CD4-positive, alpha-beta T cell treated with Interleukin-6 at 100 ng/mL for 8 hours (primary cell): ENCODE data around the gene PLEKHG4B.

Source experiments
- DNase-seq: peaks from one replicate; pipeline ENCODE4 v3.0.0-alpha.2; 2020; ENCODE audit warnings: mixed read lengths, low spot score

The PLEKHG4B gene

DNA sequence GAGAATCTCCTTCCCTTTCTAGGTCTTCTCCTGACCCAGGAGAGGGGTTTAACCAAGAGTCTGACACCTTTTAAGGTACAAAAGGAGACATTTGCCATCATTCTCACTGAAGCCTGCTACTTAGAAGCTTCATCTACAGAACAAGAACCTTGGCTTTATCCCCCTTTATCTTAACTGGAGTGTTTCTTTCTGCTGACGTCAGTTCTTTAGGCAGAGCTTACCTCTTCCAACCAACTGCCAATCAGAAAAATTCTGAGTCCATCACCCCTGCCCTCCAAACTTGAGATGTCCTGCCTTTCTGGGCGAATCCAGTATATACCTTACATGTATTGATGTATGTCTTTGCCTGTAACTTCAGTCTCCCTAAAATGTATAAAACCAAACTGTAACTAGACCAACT, 37.2 kb downstream of the PLEKHG4B start:
- DNase-seq: no peak

GRCh38 chr5:129820-130219, 37.9 kb downstream of the PLEKHG4B start:
- DNase-seq: no peak

- no peak for DNase-seq
Observed at GRCh38 chr5:130601-131131, 38.7 kb downstream of the PLEKHG4B start.

DNA sequence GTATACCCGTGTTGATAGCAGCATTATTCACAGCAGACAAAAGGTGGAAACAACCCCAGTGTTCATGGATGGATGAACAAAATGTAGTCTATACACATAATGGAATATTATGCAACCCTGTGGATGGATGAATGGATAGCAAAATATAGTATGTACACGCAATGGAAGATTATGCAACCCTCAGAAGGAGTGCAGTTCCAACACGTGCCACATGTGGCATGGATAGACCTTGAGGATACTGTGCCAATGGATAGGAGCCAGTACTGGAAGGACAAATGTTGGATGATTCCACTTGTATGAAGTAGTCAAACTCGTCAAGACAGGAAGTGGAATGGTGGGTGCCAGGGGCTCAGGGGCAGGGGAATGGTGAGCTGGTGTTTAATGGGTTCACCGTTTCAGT, 44.9 kb downstream of the PLEKHG4B start:
- no peak for DNase-seq

- no peak for DNase-seq
Observed at GRCh38 chr5:137741-138140, 45.8 kb downstream of the PLEKHG4B start.

- no peak for DNase-seq
Observed at GRCh38 chr5:138936-139335, 47.0 kb downstream of the PLEKHG4B start.

GRCh38 chr5:139579-140442, 47.8 kb downstream of the PLEKHG4B start:
- DNase-seq: no peak

DNA sequence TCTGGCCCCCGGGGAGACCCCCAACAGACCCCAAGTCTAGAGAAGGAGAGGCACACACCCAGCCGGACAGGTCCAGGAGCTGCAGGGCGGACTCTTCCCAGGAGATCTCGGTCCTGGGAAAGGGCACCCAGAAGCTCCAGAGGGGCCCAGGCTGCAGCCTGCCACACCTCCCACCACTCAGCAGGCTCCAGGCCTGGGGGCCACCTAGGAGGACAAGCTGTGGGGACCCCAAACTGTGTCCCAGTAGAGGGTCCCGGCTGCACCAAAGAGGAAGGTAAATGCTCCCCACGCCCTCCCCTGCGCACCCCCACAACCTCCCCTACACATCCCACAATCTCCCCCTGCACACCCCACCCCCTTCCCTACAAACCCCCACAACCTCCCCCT, 48.5 kb downstream of the PLEKHG4B start:
- no peak for DNase-seq

- DNase-seq: no peak
Observed at GRCh38 chr5:141211-141610, 49.2 kb downstream of the PLEKHG4B start.

DNA sequence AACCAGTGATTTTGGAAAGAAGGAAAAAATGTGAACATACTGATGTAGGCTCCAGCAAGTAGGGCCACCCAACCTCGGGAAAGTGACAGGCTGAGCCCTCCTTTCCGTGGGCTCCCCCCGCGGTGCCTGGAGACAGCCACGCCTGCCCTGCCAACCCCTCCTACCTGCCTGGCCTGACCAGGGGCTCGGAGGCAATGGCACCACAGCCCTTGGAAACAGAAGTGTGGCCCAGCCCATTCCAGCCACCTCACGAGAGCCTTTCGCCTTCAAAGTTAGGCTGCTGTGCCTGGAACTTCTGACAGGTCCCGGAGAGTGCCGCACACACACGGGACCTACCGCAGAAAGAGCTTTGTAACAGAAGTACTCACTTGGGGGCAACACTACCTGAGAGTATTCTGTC, 49.8 kb downstream of the PLEKHG4B start:
- DNase-seq: no peak

DNA sequence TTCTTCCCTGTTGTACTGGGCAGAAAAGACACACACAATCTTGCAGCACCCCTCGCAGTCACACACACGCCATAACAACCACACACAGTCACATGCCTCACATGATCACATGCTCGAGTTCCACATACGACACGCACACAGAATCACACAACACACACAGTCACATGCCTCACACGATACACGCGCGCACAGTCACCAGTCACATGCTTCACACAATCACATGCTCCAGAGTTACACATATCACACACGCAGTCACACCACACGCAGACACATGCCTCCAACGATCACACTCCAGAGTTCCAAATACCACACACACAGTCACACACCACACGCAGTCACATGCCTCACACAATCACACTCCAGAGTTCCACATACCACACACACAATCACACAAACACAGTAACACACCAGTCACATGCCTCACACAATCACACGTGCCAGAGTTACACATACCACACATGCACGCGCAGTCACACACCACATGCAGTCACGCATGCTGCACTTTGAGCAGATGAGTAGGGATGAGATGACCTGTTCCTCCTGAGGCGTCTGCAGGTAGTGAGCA, 50.4 kb downstream of the PLEKHG4B start:
- DNase-seq: no peak

- no peak for DNase-seq
Observed at GRCh38 chr5:143041-143440, 51.1 kb downstream of the PLEKHG4B start.

DNA sequence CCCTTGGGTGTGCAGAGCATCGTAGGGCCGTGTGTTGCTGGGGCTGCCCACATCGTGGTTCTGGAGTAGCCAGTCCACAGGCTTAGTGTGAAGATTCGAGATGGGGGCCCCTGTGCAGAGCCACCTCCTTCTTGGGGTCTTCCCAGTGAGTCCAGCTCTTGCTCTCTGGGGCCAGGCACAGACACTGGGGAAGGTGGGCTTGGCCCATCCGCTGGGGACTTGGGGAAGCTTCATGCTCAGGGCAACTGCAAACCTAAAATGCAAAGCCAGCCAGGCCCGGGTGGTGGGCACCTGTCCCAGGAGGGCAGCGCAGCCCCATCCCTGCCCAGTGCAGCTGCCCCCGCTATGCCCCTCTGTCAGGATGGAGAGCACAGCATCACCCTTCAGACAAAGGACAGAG, 53.0 kb downstream of the PLEKHG4B start:
- no peak for DNase-seq

- DNase-seq: no peak
Observed at GRCh38 chr5:145585-146323, 53.8 kb downstream of the PLEKHG4B start.

DNA sequence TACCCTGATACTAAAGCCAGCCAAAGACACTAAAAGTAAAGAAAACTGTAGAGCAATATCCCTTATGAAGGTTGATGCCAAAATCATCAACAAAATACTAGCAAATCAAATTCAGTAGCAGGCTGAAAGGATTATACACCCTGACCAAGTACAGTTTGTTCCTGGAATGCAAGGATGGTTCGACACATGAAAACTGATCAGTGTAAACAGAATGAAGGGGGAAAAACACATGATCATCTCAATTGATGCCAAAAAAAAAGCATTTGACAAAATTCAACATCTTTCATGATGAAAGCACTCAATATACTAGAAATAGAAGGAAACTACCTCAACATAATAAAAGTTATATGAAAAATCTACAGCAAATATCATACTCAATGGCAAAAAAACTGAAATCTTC, 55.8 kb downstream of the PLEKHG4B start:
- DNase-seq: no peak

DNA sequence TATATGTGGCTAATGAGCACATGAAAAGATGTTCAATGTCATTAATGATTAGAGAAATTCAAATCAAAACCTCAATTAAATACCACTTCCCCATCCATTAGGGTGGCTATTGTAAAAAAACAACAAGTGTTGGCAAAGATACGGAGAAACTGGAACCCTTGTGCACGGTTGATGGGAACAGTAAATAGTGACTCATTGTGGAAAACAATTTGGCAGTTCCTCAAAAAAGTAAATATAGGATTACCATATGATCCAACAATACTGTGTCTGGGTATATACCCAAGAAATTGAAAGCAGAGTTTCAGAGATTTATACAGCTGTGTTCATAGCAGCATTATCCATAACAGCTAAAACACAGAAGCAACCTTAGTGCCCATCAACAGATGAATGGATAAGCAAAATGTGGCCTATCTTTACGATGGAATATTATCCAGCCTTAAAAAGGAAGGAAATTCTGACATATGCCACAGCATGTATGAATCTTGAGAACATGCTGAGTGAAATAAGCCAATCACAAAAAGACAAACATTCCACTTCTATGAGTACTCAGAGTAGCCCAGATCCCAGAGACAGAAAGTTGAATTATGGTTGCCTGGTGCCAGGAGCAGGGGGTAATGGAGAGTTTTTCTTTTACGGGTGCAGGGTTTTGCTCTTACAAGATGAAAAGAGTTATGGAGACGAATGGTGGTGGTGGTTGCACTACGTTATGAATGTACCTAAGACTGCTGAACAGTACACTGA, 57.9 kb downstream of the PLEKHG4B start:
- DNase-seq: no peak

- no peak for DNase-seq
Observed at GRCh38 chr5:150746-151145, 58.8 kb downstream of the PLEKHG4B start.

- no peak for DNase-seq
Observed at GRCh38 chr5:152077-152476, 60.1 kb downstream of the PLEKHG4B start.

- DNase-seq: no peak
Observed at GRCh38 chr5:153256-153655, 61.3 kb downstream of the PLEKHG4B start.

DNA sequence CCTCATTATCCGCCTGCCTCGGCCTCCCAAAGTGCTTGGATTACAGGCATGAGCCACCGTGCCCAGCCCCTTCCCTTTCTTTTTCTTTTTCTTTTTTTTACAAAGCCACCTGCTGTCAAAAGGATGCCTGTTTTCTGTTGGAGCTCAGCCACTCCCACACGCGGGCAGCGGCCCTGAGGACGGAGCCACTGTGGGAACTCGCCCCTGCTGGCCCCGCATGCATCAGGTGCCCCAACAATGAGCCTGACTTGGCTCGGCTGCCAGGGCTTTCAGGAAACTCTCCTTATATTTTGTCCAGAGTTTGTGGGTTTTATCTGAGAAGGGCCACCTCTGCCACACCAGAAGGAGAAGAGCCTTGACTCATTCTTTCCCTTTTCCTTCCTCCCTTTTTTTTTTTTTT, 62.3 kb downstream of the PLEKHG4B start:
- no peak for DNase-seq

GRCh38 chr5:154826-155225, 62.9 kb downstream of the PLEKHG4B start:
- DNase-seq: no peak
